HCT116 (cell line): ENCODE data around the gene CALD1.

ENCODE experiments used
- CTCF ChIP-seq, 3 experiments: fragments of 200-600 bp in 1 of 3; sonication (generic) in 1 of 3; IDR thresholded peaks in 2 of 3; conservative IDR thresholded peaks in 1 of 3; 2 replicates each; pipeline ENCODE4 v1.5.1; 2012 to 2017; ENCODE audit warnings: low read depth in 2 of 3, low read length in 2 of 3, antibody characterized with exemption in 1 of 3, borderline replicate concordance in 1 of 3, control low read depth in 1 of 3, mild to moderate bottlenecking in 1 of 3, mixed read lengths in 1 of 3, mixed run types in 1 of 3, moderate library complexity in 1 of 3; ENCODE audit not compliant: insufficient read depth in 1 of 3
- EZH2 ChIP-seq: fragments of 200-600 bp; sonication (generic); IDR thresholded peaks from 2 replicates; pipeline ENCODE4 v1.6.1; 2017; ENCODE audit warnings: antibody characterized with exemption, mixed run types

- TF ChIP-seq CTCF (IDR thresholded peaks at IDR 0.05 in 2 of 3, conservative IDR thresholded peaks at IDR 0.05 in 1 of 3; ENCODE audit: borderline replicate concordance in 1 of 3, insufficient read depth in 1 of 3, low read depth in 2 of 3, low read length in 2 of 3): no peak
- no peak for TF ChIP-seq EZH2
These were observed 50.0 kb downstream of the CALD1 start for GRCh38 chr7:134829380-134829986.
